ENCODE data around the gene CACNA1C. TPM values are rescaled to one million over a fixed set of nuclear protein-coding genes. Genes with fewer than 3 reads are reported as not detected.

CACNA1C gene
- total and polyA plus RNA-seq, 5 donors from 2014 or later = 0.02 to 0.14 (median 0.10) TPM

GRCh38 chr12:2690348-2691005 is 637.7 kb downstream of the CACNA1C start:
- peaks cover 4% of the 10 kb centered on the region for H3K27me3 ChIP-seq (ENCODE audit: control insufficient read depth, insufficient read depth, low read length)
- H3K4me3 Mint-ChIP-seq = peak overlapping the region; percentile 89 to 97 (median 92)
- H3K4me3 ChIP-seq (ENCODE audit: low read depth, low read length) = peak overlapping the region; percentile 65
- no peak for DNase-seq
- H3K27ac ChIP-seq (ENCODE audit: insufficient read depth, low read length, poor library complexity, severe bottlenecking) = peak overlapping the region; percentile 70
- no peaks in the 10 kb centered on the region for H3K9me3 Mint-ChIP-seq
- no peak for ATAC-seq (ENCODE audit: low read depth in 2 of 2)
- peaks cover 5% of the 10 kb centered on the region for H3K27me3 Mint-ChIP-seq
- no peaks in the 10 kb centered on the region for H3K36me3 ChIP-seq (ENCODE audit: control insufficient read depth, insufficient read depth, low read length)
- no peaks in the 10 kb centered on the region for H3K36me3 Mint-ChIP-seq
- H3K4me1 ChIP-seq (ENCODE audit: control insufficient read depth, insufficient read depth, low read length, poor library complexity, severe bottlenecking) = peaks cover 33% of the 10 kb centered on the region
- H3K4me1 Mint-ChIP-seq = peaks cover 10 to 48% (median 25%) of the 10 kb centered on the region in 4 donors
- peak overlapping the region; percentile 91 to 92 (median 92) for H3K27ac Mint-ChIP-seq
- no peaks in the 10 kb centered on the region for H3K9me3 ChIP-seq (ENCODE audit: control insufficient read depth in 2 of 2, low read length in 2 of 2)

- Mint-ChIP-seq H3K27ac (peak overlapping the region; percentile 91 to 92 (median 92)), H3K36me3 (no peaks in the 10 kb centered on the region), H3K4me1 (peaks cover 10 to 48% (median 26%) of the 10 kb centered on the region in 4 donors), H3K4me3 (peak overlapping the region; percentile 89 to 97 (median 92)), H3K27me3 (peaks cover 10% of the 10 kb centered on the region), H3K9me3 (peaks cover 0 to 1% (median 0%) of the 10 kb centered on the region in 7 donors)
- H3K9me3 ChIP-seq (ENCODE audit: control insufficient read depth in 2 of 2, low read length in 2 of 2) = no peaks in the 10 kb centered on the region
- peak overlapping the region; percentile 70 for H3K27ac ChIP-seq (ENCODE audit: insufficient read depth, low read length, poor library complexity, severe bottlenecking)
- no peaks in the 10 kb centered on the region for H3K36me3 ChIP-seq (ENCODE audit: control insufficient read depth, insufficient read depth, low read length)
- H3K4me3 ChIP-seq (ENCODE audit: low read depth, low read length) = peak overlapping the region; percentile 65
- peak; percentile 41 to 75 (median 59) for DNase-seq
- ATAC-seq (ENCODE audit: low read depth in 2 of 2) = peak; percentile 53 to 61
- H3K27me3 ChIP-seq (ENCODE audit: control insufficient read depth, insufficient read depth, low read length) = peaks cover 7% of the 10 kb centered on the region
- H3K4me1 ChIP-seq (ENCODE audit: control insufficient read depth, insufficient read depth, low read length, poor library complexity, severe bottlenecking) = peaks cover 33% of the 10 kb centered on the region
Measured at GRCh38 chr12:2691006-2691344, 638.2 kb downstream of the CACNA1C start.

- Histone ChIP-seq H3K36me3 (ENCODE audit: control insufficient read depth, insufficient read depth, low read length) (no peaks in the 10 kb centered on the region), H3K4me3 (ENCODE audit: low read depth, low read length) (peak overlapping the region; percentile 89), H3K27ac (ENCODE audit: insufficient read depth, low read length, poor library complexity, severe bottlenecking) (peak overlapping the region; percentile 70), H3K9me3 (ENCODE audit: control insufficient read depth in 2 of 2, low read length in 2 of 2) (no peaks in the 10 kb centered on the region), H3K27me3 (ENCODE audit: control insufficient read depth, insufficient read depth, low read length) (peaks cover 8% of the 10 kb centered on the region), H3K4me1 (ENCODE audit: control insufficient read depth, insufficient read depth, low read length, poor library complexity, severe bottlenecking) (peaks cover 33% of the 10 kb centered on the region)
- Mint-ChIP-seq H3K4me1 (peaks cover 10 to 48% (median 26%) of the 10 kb centered on the region in 4 donors), H3K4me3 (peak overlapping the region; percentile 92 to 99 (median 98)), H3K27ac (peak overlapping the region; percentile 92 to 94 (median 92)), H3K27me3 (peaks cover 16% of the 10 kb centered on the region), H3K36me3 (no peaks in the 10 kb centered on the region), H3K9me3 (peaks cover 0 to 1% (median 0%) of the 10 kb centered on the region in 7 donors)
- ATAC-seq (ENCODE audit: low read depth in 2 of 2) = peak; percentile 65 to 71
- DNase-seq = peak in 2 of 3 donors; percentile 52 to 81
Measured at GRCh38 chr12:2691345-2692071, 638.7 kb downstream of the CACNA1C start.

DNA sequence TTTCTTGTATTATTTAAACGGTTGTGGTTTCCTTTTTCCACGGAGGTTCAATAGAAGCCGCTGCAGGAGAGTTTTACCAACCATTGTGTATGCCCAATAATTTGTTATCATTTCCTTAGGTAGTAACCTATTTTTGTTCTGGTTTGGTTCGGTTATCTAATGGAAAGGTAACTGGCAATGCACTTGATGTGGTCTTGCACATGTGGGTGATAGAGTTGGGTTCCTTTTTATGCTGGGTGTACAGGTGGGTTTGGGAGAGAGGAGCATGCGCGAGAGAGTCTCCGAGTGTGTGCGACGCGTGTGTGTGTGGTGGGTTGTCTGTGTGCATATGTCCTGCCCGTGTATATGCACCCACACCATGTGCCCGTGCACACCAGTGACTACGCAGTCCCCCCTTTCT is 639.3 kb downstream of the CACNA1C start:
- ATAC-seq (ENCODE audit: low read depth in 2 of 2) = no peak
- Mint-ChIP-seq H3K36me3 (no peaks in the 10 kb centered on the region), H3K9me3 (peaks cover 0 to 1% (median 0%) of the 10 kb centered on the region in 7 donors), H3K4me3 (peak overlapping the region; percentile 92 to 99 (median 98)), H3K27ac (peak overlapping the region; percentile 91 to 94 (median 92)), H3K27me3 (peaks cover 16% of the 10 kb centered on the region), H3K4me1 (peaks cover 10 to 48% (median 26%) of the 10 kb centered on the region in 4 donors)
- peak in 1 of 3 donors; percentile 58 for DNase-seq
- H3K4me1 ChIP-seq (ENCODE audit: control insufficient read depth, insufficient read depth, low read length, poor library complexity, severe bottlenecking) = peaks cover 33% of the 10 kb centered on the region
- no peaks in the 10 kb centered on the region for H3K9me3 ChIP-seq (ENCODE audit: control insufficient read depth in 2 of 2, low read length in 2 of 2)
- H3K36me3 ChIP-seq (ENCODE audit: control insufficient read depth, insufficient read depth, low read length) = no peaks in the 10 kb centered on the region
- peak overlapping the region; percentile 89 for H3K4me3 ChIP-seq (ENCODE audit: low read depth, low read length)
- H3K27me3 ChIP-seq (ENCODE audit: control insufficient read depth, insufficient read depth, low read length) = peaks cover 13% of the 10 kb centered on the region
- H3K27ac ChIP-seq (ENCODE audit: insufficient read depth, low read length, poor library complexity, severe bottlenecking) = peak overlapping the region; percentile 70

DNA sequence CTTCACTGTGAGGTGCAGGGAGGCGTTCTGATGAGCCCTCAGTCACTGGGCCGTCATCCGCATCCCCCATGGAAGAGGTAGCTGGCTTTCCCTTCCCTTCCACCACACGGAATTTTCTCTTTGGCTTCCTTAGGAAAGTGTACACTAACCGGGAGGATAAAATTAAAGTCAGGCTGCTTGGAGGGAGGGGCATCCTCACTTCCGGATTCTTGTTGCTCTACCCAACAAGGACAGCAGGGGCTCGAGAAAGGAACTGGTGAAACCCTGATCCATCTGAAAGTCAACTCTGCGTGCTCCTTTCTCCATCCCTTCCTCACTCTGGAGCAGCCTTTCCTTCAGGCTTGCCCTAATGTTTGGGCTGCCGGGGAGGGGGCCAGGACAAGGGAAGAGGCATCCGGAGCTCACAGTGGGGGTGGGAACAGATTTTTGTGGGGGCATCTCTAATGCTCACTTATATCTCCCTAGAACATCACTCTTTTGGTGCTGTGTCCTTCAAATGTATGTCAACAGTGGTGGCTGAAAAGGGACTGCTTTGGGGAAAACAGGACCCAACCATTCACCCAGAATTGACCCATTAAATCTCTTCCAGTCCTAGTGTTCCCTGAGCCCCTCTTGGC is 640.6 kb downstream of the CACNA1C start:
- Histone ChIP-seq H3K27me3 (ENCODE audit: control insufficient read depth, insufficient read depth, low read length) (peaks cover 15% of the 10 kb centered on the region), H3K9me3 (ENCODE audit: control insufficient read depth in 2 of 2, low read length in 2 of 2) (no peaks in the 10 kb centered on the region), H3K36me3 (ENCODE audit: control insufficient read depth, insufficient read depth, low read length) (no peaks in the 10 kb centered on the region), H3K27ac (ENCODE audit: insufficient read depth, low read length, poor library complexity, severe bottlenecking) (no peak overlapping the region), H3K4me1 (ENCODE audit: control insufficient read depth, insufficient read depth, low read length, poor library complexity, severe bottlenecking) (peaks cover 33% of the 10 kb centered on the region), H3K4me3 (ENCODE audit: low read depth, low read length) (no peak overlapping the region)
- no peaks in the 10 kb centered on the region for H3K36me3 Mint-ChIP-seq
- DNase-seq = peak in 1 of 3 donors; percentile 46
- peak overlapping the region; percentile 70 to 99 (median 85) for H3K4me3 Mint-ChIP-seq
- no peak for ATAC-seq (ENCODE audit: low read depth in 2 of 2)
- peaks cover 0 to 1% (median 0%) of the 10 kb centered on the region in 7 donors for H3K9me3 Mint-ChIP-seq
- peaks cover 10 to 42% (median 25%) of the 10 kb centered on the region in 4 donors for H3K4me1 Mint-ChIP-seq
- peak overlapping the region in 1 of 3 donors; percentile 72 for H3K27ac Mint-ChIP-seq
- H3K27me3 Mint-ChIP-seq = peaks cover 26% of the 10 kb centered on the region

- Mint-ChIP-seq H3K4me3 (peak overlapping the region; percentile 33 to 99 (median 62)), H3K27me3 (peaks cover 34% of the 10 kb centered on the region), H3K27ac (no peak overlapping the region), H3K36me3 (no peaks in the 10 kb centered on the region), H3K4me1 (peaks cover 10 to 38% (median 23%) of the 10 kb centered on the region in 4 donors), H3K9me3 (peaks cover 0 to 5% (median 0%) of the 10 kb centered on the region in 7 donors)
- DNase-seq (no peak), ATAC-seq (ENCODE audit: low read depth in 2 of 2) (no peak)
- H3K36me3 ChIP-seq (ENCODE audit: control insufficient read depth, insufficient read depth, low read length) = no peaks in the 10 kb centered on the region
- peaks cover 18% of the 10 kb centered on the region for H3K27me3 ChIP-seq (ENCODE audit: control insufficient read depth, insufficient read depth, low read length)
- H3K27ac ChIP-seq (ENCODE audit: insufficient read depth, low read length, poor library complexity, severe bottlenecking) = no peak overlapping the region
- H3K4me3 ChIP-seq (ENCODE audit: low read depth, low read length) = no peak overlapping the region
- H3K4me1 ChIP-seq (ENCODE audit: control insufficient read depth, insufficient read depth, low read length, poor library complexity, severe bottlenecking) = peaks cover 33% of the 10 kb centered on the region
- H3K9me3 ChIP-seq (ENCODE audit: control insufficient read depth in 2 of 2, low read length in 2 of 2) = no peaks in the 10 kb centered on the region
Measured at GRCh38 chr12:2693980-2694610, 641.3 kb downstream of the CACNA1C start.

DNA sequence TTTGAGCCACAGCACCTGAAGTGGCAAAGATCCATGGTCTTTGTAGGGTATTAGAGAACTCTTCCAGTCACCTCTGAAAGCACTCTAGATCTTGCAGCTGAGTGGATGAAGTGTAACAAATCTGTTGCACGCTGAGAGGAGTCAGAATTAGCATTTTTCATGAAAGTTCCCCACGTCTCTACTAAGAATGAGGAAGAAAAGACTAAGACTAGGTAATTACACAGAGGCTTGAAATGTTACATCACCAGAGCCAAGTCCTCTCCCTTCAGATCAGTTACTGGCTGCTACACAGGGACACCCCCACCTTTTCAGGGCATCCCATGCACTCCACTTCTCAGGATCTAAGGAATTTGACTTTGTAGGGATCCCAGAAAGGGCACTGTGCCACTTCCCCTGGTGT is 643.3 kb downstream of the CACNA1C start:
- Histone ChIP-seq H3K9me3 (ENCODE audit: control insufficient read depth in 2 of 2, low read length in 2 of 2) (no peaks in the 10 kb centered on the region), H3K36me3 (ENCODE audit: control insufficient read depth, insufficient read depth, low read length) (no peaks in the 10 kb centered on the region), H3K27me3 (ENCODE audit: control insufficient read depth, insufficient read depth, low read length) (peaks cover 18% of the 10 kb centered on the region), H3K27ac (ENCODE audit: insufficient read depth, low read length, poor library complexity, severe bottlenecking) (no peak overlapping the region), H3K4me3 (ENCODE audit: low read depth, low read length) (no peak overlapping the region), H3K4me1 (ENCODE audit: control insufficient read depth, insufficient read depth, low read length, poor library complexity, severe bottlenecking) (peaks cover 20% of the 10 kb centered on the region)
- Mint-ChIP-seq H3K9me3 (peaks cover 0 to 8% (median 0%) of the 10 kb centered on the region in 7 donors), H3K27ac (no peak overlapping the region), H3K4me3 (peak overlapping the region in 2 of 4 donors; percentile 5 to 13), H3K27me3 (peaks cover 41% of the 10 kb centered on the region), H3K36me3 (no peaks in the 10 kb centered on the region), H3K4me1 (peaks cover 5 to 20% (median 13%) of the 10 kb centered on the region in 4 donors)
- ATAC-seq (ENCODE audit: low read depth in 2 of 2) = no peak
- DNase-seq = no peak
